BJ (cell line): ENCODE measurements around the gene SHC2. TPM values are rescaled to one million over a fixed set of nuclear protein-coding genes. Genes with fewer than 3 reads are reported as not detected.
A peak's percentile ranks its signal among the peaks of the same experiment; 100 is the strongest.

ENCODE experiments used
- CTCF ChIA-PET: fragments of 350-600 bp; formaldehyde crosslinking; extraction: SDS; loops from one replicate; lab custom pipeline; 2021; ENCODE audit warnings: antibody characterized with exemption, inconsistent platforms; lab: Yijun Ruan, JAX
- POLR2A ChIA-PET: fragments of 300-600 bp; sonication (Branson Sonifier 250); formaldehyde crosslinking; extraction: SDS; loops from one replicate; lab custom pipeline; 2021; ENCODE audit warnings: antibody characterized with exemption; lab: Charles Lee
- DNase-seq: peaks from one replicate; pipeline ENCODE4 v3.0.0-alpha.2; 2011; ENCODE audit warnings: low read depth
- H3K27me3 ChIP-seq: 2 replicates; pipeline ENCODE4 v1.6.0; 2011; ENCODE audit warnings: low read length; ENCODE audit not compliant: control insufficient read depth, insufficient read depth
- H3K36me3 ChIP-seq: 2 replicates; pipeline ENCODE4 v1.5.1; 2011; ENCODE audit warnings: low read length; ENCODE audit not compliant: control insufficient read depth, insufficient read depth
- H3K4me3 ChIP-seq: 2 replicates; pipeline ENCODE4 v1.5.1; 2011; ENCODE audit warnings: low read depth, mild to moderate bottlenecking, control low read depth, low read length
- polyA plus RNA-seq: library from polyadenylated mRNA; depleted of rRNA; stranded (reverse); fragments of >200 nt; gene quantifications from 2 replicates; pipeline ENCODE4 v1.2.3, GENCODE V29; 2011
- TF ChIP-seq, protein P1 (sequence below): IDR thresholded peaks from 2 replicates; pipeline ENCODE4 v1.5.1; 2011; ENCODE audit warnings: low read depth, mild to moderate bottlenecking, control low read depth, inconsistent platforms, low read length, moderate library complexity; ENCODE audit not compliant: insufficient read depth

Gene SHC2
- polyA plus RNA-seq, 1 experiment, result 3.4 TPM

DNA sequence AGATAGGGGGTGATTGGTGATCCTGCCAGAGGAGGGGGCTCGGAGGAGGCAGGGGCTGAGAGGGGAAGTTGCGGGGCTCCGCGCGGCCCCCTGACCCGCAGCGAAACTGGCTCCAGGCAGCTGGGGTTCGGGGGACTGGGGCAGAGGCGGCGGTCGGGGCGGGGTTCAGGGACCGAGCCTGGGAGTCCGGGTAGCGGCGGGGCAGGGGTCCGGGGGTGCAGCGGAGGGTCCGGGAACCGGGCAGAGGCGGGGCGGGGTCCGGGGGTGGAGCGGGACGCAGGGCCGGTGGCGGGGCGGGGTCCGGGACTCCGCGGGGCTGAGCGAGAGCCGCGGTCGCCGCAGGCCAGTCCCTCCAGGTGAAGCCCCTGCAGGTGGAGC is 36.6 kb upstream of the SHC2 start:
- DNase-seq, result no peak
- Histone ChIP-seq H3K4me3 (no peak overlapping the region), H3K27me3 (peaks cover 11% of the 10 kb centered on the region), H3K36me3 (no peaks in the 10 kb centered on the region)
- CTCF ChIA-PET, result interaction anchor here (0.9 to 1.5 kb wide), 2 partner anchors 9 to 13 kb away, joined by 3 to 4 read pairs; partner anchors contain the start of gene TPGS1
- POLR2A ChIA-PET, result no interaction called here
- TF ChIP-seq, protein P1, sequence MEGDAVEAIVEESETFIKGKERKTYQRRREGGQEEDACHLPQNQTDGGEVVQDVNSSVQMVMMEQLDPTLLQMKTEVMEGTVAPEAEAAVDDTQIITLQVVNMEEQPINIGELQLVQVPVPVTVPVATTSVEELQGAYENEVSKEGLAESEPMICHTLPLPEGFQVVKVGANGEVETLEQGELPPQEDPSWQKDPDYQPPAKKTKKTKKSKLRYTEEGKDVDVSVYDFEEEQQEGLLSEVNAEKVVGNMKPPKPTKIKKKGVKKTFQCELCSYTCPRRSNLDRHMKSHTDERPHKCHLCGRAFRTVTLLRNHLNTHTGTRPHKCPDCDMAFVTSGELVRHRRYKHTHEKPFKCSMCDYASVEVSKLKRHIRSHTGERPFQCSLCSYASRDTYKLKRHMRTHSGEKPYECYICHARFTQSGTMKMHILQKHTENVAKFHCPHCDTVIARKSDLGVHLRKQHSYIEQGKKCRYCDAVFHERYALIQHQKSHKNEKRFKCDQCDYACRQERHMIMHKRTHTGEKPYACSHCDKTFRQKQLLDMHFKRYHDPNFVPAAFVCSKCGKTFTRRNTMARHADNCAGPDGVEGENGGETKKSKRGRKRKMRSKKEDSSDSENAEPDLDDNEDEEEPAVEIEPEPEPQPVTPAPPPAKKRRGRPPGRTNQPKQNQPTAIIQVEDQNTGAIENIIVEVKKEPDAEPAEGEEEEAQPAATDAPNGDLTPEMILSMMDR, result no peak

DNA sequence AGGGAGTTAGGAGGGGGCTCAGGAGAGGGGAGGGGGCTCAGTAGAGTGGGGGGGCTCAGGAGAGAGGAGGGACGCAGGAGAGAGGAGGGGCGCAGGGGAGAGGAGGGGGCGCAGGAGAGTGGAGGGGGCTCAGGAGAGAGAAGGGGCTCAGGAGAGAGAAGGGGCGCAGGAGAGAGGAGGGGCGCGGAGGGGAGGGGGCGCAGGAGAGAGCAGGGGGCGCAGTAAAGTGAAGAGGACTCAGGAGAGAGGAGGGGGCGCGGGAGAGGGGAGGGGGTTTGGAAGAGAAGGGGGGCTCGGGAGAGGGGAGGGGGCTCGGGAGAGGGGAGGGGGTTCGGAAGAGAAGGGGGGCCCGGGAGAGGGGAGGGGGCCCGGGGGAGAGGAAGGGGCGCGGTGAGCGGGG is 36.2 kb upstream of the SHC2 start:
- no peak overlapping the region for H3K4me3 ChIP-seq
- ChIA-PET CTCF (interaction anchor here (1.5 kb wide), 1 partner anchor 10 kb away, joined by 4 read pairs; the partner anchor contains the start of gene TPGS1), POLR2A (no interaction called here)
- TF ChIP-seq, protein P1, result no peak
- DNase-seq, result no peak
- no peaks in the 10 kb centered on the region for H3K36me3 ChIP-seq
- peaks cover 11% of the 10 kb centered on the region for H3K27me3 ChIP-seq

DNA sequence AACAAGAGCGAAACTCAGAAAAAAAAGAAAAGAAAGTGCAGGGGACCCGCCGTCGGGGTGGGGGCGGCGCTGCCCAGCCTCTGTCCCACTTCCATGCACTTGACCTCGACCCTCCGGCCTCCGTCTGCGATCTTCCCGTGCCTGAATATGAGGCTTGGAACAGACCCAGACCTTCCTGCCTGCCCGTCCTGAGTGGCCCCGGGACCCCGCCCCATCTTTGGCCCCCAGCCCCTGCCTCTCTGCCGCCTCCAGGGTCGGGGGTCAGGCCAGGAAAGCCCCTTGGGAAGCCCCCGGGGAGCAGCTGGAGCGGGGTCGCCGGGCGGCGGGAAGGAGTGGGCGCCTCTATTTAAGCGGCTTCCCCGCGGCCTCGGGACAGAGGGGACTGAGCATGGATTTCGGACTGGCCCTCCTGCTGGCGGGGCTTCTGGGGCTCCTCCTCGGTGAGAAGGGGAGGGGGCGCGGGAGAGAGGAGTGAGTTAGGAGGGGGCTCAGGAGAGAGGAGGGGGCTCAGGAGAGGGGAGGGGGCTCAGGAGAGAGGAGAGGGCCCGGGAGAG is 35.4 kb upstream of the SHC2 start, which contains the start of gene MADCAM1:
TSS of gene MADCAM1 (plus strand) at position 375 of the 554 bp plus-strand sequence. CDS start at position 389, 14 bp downstream.
- ChIA-PET CTCF (interaction anchor here (0.6 to 1.9 kb wide), 2 partner anchors 10 to 29 kb away, joined by 3 to 16 read pairs; no protein-coding TSS in a partner anchor), POLR2A (interaction anchor here (0.6 kb wide), 1 partner anchor 773 kb away, joined by 4 read pairs; the partner anchor contains the start of gene CIRBP)
- no peaks in the 10 kb centered on the region for H3K36me3 ChIP-seq
- H3K4me3 ChIP-seq, result no peak within 1 kb of the TSS
- no peak for DNase-seq
- peaks cover 11% of the 10 kb centered on the region for H3K27me3 ChIP-seq
- TF ChIP-seq, protein P1, result no peak

DNA sequence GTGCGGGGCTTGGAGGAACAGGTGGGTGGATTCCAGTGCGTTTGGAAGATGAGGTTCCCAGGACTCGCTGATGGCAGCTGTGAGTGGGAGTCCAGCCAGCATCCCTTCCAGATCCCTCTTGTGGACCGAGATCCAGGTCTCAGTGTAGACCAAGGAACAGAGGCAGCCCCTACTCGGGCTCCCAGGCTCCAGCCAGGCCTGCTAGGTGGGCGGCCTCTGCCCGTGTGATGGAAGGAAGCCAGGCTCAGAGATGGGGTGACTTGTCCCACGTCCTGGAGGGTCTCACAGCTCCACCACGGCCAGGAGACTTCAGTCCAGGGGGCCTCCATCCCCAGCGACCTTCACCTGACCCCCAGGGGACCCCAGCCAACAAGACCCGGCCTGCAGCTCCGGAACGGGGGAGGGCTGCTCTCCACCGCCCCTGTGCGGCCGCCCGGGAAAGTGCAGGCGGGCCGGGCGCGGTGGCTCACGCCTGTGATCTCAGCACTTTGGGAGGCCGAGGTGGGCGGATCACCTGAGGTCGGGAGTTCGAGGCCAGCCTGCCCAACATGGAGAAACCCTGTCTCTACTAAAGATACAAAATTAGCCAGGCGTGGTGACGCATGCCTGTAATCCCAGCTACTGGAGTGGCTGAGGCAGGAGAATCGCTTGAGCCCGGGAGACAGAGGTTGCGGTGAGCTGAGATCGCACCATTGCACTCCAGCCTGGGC is 34.7 kb upstream of the SHC2 start:
- no peaks in the 10 kb centered on the region for H3K36me3 ChIP-seq
- ChIA-PET CTCF (interaction anchor here (0.5 to 1.9 kb wide), 6 partner anchors 8 to 174 kb away, joined by 3 to 16 read pairs (median 3); no protein-coding TSS in a partner anchor), POLR2A (interaction anchor here (0.6 kb wide), 1 partner anchor 773 kb away, joined by 4 read pairs; the partner anchor contains the start of gene CIRBP)
- H3K4me3 ChIP-seq, result no peak overlapping the region
- H3K27me3 ChIP-seq, result peaks cover 11% of the 10 kb centered on the region
- TF ChIP-seq, protein P1, result peak; percentile 76
- no peak for DNase-seq

DNA sequence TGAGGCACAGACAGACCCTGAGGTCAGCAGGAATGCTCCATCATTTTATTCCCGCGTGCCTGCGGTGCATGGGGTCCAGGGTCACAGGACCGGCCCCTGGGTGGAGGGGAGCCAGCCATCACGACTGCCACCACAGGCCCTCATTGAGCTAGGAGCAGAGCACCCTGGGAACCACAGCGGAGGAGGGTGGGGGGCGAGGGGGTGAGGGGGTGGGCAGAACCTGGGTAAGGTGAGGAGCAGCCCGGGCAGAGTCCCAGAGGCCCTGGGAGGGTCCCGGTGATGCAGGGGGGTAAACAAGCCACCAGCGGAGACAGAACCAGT is 34.2 kb upstream of the SHC2 start:
- ChIA-PET CTCF (interaction anchor here (0.5 to 1.9 kb wide), 5 partner anchors 9 to 173 kb away, joined by 3 to 16 read pairs (median 3); no protein-coding TSS in a partner anchor), POLR2A (no interaction called here)
- no peak overlapping the region for H3K4me3 ChIP-seq
- TF ChIP-seq, protein P1, result no peak
- no peak for DNase-seq
- H3K27me3 ChIP-seq, result peaks cover 11% of the 10 kb centered on the region
- H3K36me3 ChIP-seq, result no peaks in the 10 kb centered on the region
